Transverse colon (tissue), 4 donors: ENCODE measurements around the gene TINAG.

Experiments used
- POLR2AphosphoS5 ChIP-seq, 3 donors: sonication (generic); formaldehyde crosslinking; IDR thresholded peaks; one replicate each; pipeline ENCODE4 v1.6.1; 2016; ENCODE audit warnings: antibody characterized with exemption in 3 of 3
- TF ChIP-seq, protein P1 (sequence below), 5 experiments: fragments of 200-600 bp in 3 of 5; fragments of 450-650 bp in 2 of 5; sonication (generic) in 3 of 5; IDR thresholded peaks; 1 replicate in 2 of 5; 2 replicates in 3 of 5; pipeline ENCODE4 v1.5.1; 2016 to 2017; ENCODE audit warnings: antibody characterized with exemption in 5 of 5, inconsistent platforms in 3 of 5, mild to moderate bottlenecking in 2 of 5, moderate library complexity in 1 of 5

DNA sequence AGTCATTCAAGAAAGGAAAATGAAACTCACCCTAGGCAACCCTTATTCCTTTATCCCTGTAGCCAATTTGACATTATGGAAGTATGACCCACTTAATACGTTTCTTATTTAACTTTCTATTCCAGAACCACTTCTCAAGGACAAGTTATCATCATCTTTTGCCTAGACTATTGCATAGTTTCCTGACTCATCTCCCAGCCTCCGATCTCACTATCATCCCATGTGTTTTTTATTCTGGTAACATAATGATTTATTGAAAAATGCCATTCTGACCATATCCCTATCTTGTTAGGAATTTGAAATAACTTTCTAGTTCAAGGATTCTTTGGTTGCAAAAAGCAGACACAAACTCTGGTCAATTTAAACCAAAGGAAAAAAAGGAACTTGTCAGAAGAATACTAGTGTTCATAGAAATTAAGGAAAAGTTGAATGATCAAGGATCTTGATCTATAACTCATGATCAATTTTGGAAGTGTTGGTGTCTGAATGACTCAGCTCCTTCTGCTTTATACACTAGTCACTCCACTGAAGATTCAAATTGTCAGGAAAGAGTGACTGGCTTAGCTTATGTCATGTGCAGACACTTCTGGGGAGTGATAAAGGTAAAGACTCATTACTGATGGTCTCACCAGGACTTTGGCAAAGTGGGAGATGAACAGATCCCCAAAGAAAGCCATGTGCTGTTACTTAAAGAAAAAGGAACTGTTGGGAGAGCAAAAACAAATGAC lies 8.5 kb upstream of the TINAG start:
- TF ChIP-seq POLR2AphosphoS5 (IDR thresholded peaks at IDR 0.05): no peak
- TF ChIP-seq, protein P1, sequence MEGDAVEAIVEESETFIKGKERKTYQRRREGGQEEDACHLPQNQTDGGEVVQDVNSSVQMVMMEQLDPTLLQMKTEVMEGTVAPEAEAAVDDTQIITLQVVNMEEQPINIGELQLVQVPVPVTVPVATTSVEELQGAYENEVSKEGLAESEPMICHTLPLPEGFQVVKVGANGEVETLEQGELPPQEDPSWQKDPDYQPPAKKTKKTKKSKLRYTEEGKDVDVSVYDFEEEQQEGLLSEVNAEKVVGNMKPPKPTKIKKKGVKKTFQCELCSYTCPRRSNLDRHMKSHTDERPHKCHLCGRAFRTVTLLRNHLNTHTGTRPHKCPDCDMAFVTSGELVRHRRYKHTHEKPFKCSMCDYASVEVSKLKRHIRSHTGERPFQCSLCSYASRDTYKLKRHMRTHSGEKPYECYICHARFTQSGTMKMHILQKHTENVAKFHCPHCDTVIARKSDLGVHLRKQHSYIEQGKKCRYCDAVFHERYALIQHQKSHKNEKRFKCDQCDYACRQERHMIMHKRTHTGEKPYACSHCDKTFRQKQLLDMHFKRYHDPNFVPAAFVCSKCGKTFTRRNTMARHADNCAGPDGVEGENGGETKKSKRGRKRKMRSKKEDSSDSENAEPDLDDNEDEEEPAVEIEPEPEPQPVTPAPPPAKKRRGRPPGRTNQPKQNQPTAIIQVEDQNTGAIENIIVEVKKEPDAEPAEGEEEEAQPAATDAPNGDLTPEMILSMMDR (IDR thresholded peaks at IDR 0.05): no peak
